ENCODE measurements around the gene RASGEF1C. TPM values are rescaled to one million over a fixed set of nuclear protein-coding genes. Genes with fewer than 3 reads are reported as not detected.

The RASGEF1C gene
- total RNA-seq, 1 donor from 2014 or later: not detected

- DNase-seq (ENCODE audit: extremely low read depth, low read depth, low spot score): no peak
Measured at GRCh38 chr5:180162304-180162661, 46.7 kb downstream of the RASGEF1C start.

- DNase-seq (ENCODE audit: extremely low read depth, low read depth, low spot score): no peak
Measured at GRCh38 chr5:180161420-180162303, 47.3 kb downstream of the RASGEF1C start.

- no peak for DNase-seq (ENCODE audit: extremely low read depth, low read depth, low spot score)
Measured at GRCh38 chr5:180160789-180161188, 48.2 kb downstream of the RASGEF1C start.

GRCh38 chr5:180160215-180160614, 48.8 kb downstream of the RASGEF1C start:
- no peak for DNase-seq (ENCODE audit: extremely low read depth, low read depth, low spot score)

- DNase-seq (ENCODE audit: extremely low read depth, low read depth, low spot score): no peak
Measured at GRCh38 chr5:180159756-180160155, 49.3 kb downstream of the RASGEF1C start.

GRCh38 chr5:180157866-180158265, 51.1 kb downstream of the RASGEF1C start:
- DNase-seq (ENCODE audit: extremely low read depth, low read depth, low spot score): no peak

GRCh38 chr5:180156141-180156540, 52.9 kb downstream of the RASGEF1C start:
- no peak for DNase-seq (ENCODE audit: extremely low read depth, low read depth, low spot score)

GRCh38 chr5:180155365-180155926, 53.6 kb downstream of the RASGEF1C start:
- DNase-seq (ENCODE audit: extremely low read depth, low read depth, low spot score): no peak

GRCh38 chr5:180154821-180155364, 54.1 kb downstream of the RASGEF1C start:
- no peak for DNase-seq (ENCODE audit: extremely low read depth, low read depth, low spot score)

- no peak for DNase-seq (ENCODE audit: extremely low read depth, low read depth, low spot score)
Measured at GRCh38 chr5:180153991-180154390, 55.0 kb downstream of the RASGEF1C start.

- DNase-seq (ENCODE audit: extremely low read depth, low read depth, low spot score): no peak
Measured at GRCh38 chr5:180153099-180153498, 55.9 kb downstream of the RASGEF1C start.

GRCh38 chr5:180143656-180144364, 65.2 kb downstream of the RASGEF1C start:
- no peak for DNase-seq (ENCODE audit: extremely low read depth, low read depth, low spot score)

GRCh38 chr5:180142824-180143610, 66.0 kb downstream of the RASGEF1C start:
- DNase-seq (ENCODE audit: extremely low read depth, low read depth, low spot score): no peak

- DNase-seq (ENCODE audit: extremely low read depth, low read depth, low spot score): no peak
Measured at GRCh38 chr5:180142021-180142765, 66.8 kb downstream of the RASGEF1C start.

GRCh38 chr5:180141068-180141660, 67.8 kb downstream of the RASGEF1C start:
- DNase-seq (ENCODE audit: extremely low read depth, low read depth, low spot score): no peak

- no peak for DNase-seq (ENCODE audit: extremely low read depth, low read depth, low spot score)
Measured at GRCh38 chr5:180140571-180140970, 68.4 kb downstream of the RASGEF1C start.

GRCh38 chr5:180140079-180140554, 68.9 kb downstream of the RASGEF1C start:
- DNase-seq (ENCODE audit: extremely low read depth, low read depth, low spot score): no peak

- no peak for DNase-seq (ENCODE audit: extremely low read depth, low read depth, low spot score)
Measured at GRCh38 chr5:180139731-180140055, 69.3 kb downstream of the RASGEF1C start.

- DNase-seq (ENCODE audit: extremely low read depth, low read depth, low spot score): no peak
Measured at GRCh38 chr5:180138976-180139730, 69.9 kb downstream of the RASGEF1C start.
